BLaER1 treated with 17β-estradiol and CSF1 and Interleukin-3, amounts not matched to agents 10 nM and 100 nM (cell line): ENCODE measurements around the gene SCN2A.
A peak's percentile ranks its signal among the peaks of the same experiment; 100 is the strongest.

Source experiments
- H3K27ac ChIP-seq, 11 experiments: shearing (Covaris generic); formaldehyde crosslinking; 2 replicates each; pipeline ENCODE4 v1.8.1; 2022
- H3K27me3 ChIP-seq, 11 experiments: shearing (Covaris generic); formaldehyde crosslinking; 2 replicates each; pipeline ENCODE4 v1.8.1; 2022
- H3K36me3 ChIP-seq, 11 experiments: shearing (Covaris generic); formaldehyde crosslinking; 2 replicates each; pipeline ENCODE4 v1.8.1; 2022
- H3K4me1 ChIP-seq, 10 experiments: shearing (Covaris generic); formaldehyde crosslinking; 2 replicates each; pipeline ENCODE4 v1.8.1; 2022
- H3K4me2 ChIP-seq, 11 experiments: shearing (Covaris generic); formaldehyde crosslinking; 2 replicates each; pipeline ENCODE4 v1.8.1; 2022
- H3K4me3 ChIP-seq, 10 experiments: shearing (Covaris generic); formaldehyde crosslinking; 2 replicates each; pipeline ENCODE4 v1.8.1; 2022
- H3K9ac ChIP-seq, 11 experiments: shearing (Covaris generic); formaldehyde crosslinking; 2 replicates each; pipeline ENCODE4 v1.8.1; 2022
- H3K9me3 ChIP-seq, 11 experiments: shearing (Covaris generic); formaldehyde crosslinking; replicated peaks in 1 of 11; 2 replicates each; pipeline ENCODE4 v1.8.1; 2022
- H4K20me1 ChIP-seq, 11 experiments: shearing (Covaris generic); formaldehyde crosslinking; 2 replicates each; pipeline ENCODE4 v1.8.1; 2022
- Cebpa-rat ChIP-seq, 11 experiments: shearing (Covaris generic); IDR thresholded peaks; 2 replicates each; pipeline ENCODE4 v1.8.1; 2022

SCN2A gene

GRCh38 chr2:165277295-165277694, 38.1 kb downstream of the SCN2A start:
- H3K27ac ChIP-seq: no peak overlapping the region
- H3K9me3 ChIP-seq: no peaks in the 10 kb centered on the region
- peaks cover 0 to 13% (median 0%) of the 10 kb centered on the region in 10 experiments; a peak in 6 of 20 replicates for H3K4me1 ChIP-seq
- H3K4me3 ChIP-seq: no peak overlapping the region
- no peak overlapping the region for H3K9ac ChIP-seq
- H3K36me3 ChIP-seq: no peaks in the 10 kb centered on the region
- H4K20me1 ChIP-seq: no peaks in the 10 kb centered on the region
- no peaks in the 10 kb centered on the region for H3K27me3 ChIP-seq
- TF ChIP-seq Cebpa-rat (IDR thresholded peaks at IDR 0.05): no peak
- no peak overlapping the region; a peak in 1 of 22 replicates for H3K4me2 ChIP-seq

- H3K27me3 ChIP-seq: no peaks in the 10 kb centered on the region
- no peak overlapping the region for H3K4me3 ChIP-seq
- H3K4me2 ChIP-seq: no peak overlapping the region
- no peak for TF ChIP-seq Cebpa-rat (IDR thresholded peaks at IDR 0.05)
- no peaks in the 10 kb centered on the region for H4K20me1 ChIP-seq
- H3K9ac ChIP-seq: no peak overlapping the region
- peaks cover 0 to 16% (median 0%) of the 10 kb centered on the region in 10 experiments; a peak in 6 of 20 replicates for H3K4me1 ChIP-seq
- H3K27ac ChIP-seq: no peak overlapping the region
- no peaks in the 10 kb centered on the region for H3K9me3 ChIP-seq
- H3K36me3 ChIP-seq: no peaks in the 10 kb centered on the region
Measured at GRCh38 chr2:165277860-165278656, 38.8 kb downstream of the SCN2A start.

- Histone ChIP-seq H3K27ac (no peak overlapping the region), H3K27me3 (no peaks in the 10 kb centered on the region), H3K4me2 (no peak overlapping the region), H3K9ac (no peak overlapping the region), H3K36me3 (no peaks in the 10 kb centered on the region), H3K4me1 (peaks cover 0 to 16% (median 0%) of the 10 kb centered on the region in 10 experiments; a peak in 6 of 20 replicates), H3K9me3 (no peaks in the 10 kb centered on the region), H3K4me3 (no peak overlapping the region), H4K20me1 (no peaks in the 10 kb centered on the region)
- no peak for TF ChIP-seq Cebpa-rat (IDR thresholded peaks at IDR 0.05)
Measured at GRCh38 chr2:165280356-165280755, 41.1 kb downstream of the SCN2A start.

GRCh38 chr2:165281387-165281786, 42.2 kb downstream of the SCN2A start:
- H3K9me3 ChIP-seq: no peaks in the 10 kb centered on the region
- peak overlapping the region in 1 of 11 experiments; percentile 1; a peak in 2 of 22 replicates for H3K4me2 ChIP-seq
- no peak overlapping the region for H3K9ac ChIP-seq
- no peak for TF ChIP-seq Cebpa-rat (IDR thresholded peaks at IDR 0.05)
- peaks cover 0 to 16% (median 0%) of the 10 kb centered on the region in 10 experiments; a peak in 6 of 20 replicates for H3K4me1 ChIP-seq
- no peaks in the 10 kb centered on the region for H3K27me3 ChIP-seq
- no peak overlapping the region for H3K27ac ChIP-seq
- H4K20me1 ChIP-seq: no peaks in the 10 kb centered on the region
- no peaks in the 10 kb centered on the region for H3K36me3 ChIP-seq
- no peak overlapping the region for H3K4me3 ChIP-seq

GRCh38 chr2:165283342-165283741, 44.1 kb downstream of the SCN2A start:
- H3K4me2 ChIP-seq: no peak overlapping the region
- no peaks in the 10 kb centered on the region for H4K20me1 ChIP-seq
- no peak overlapping the region for H3K9ac ChIP-seq
- no peaks in the 10 kb centered on the region for H3K27me3 ChIP-seq
- no peak for TF ChIP-seq Cebpa-rat (IDR thresholded peaks at IDR 0.05)
- no peak overlapping the region for H3K27ac ChIP-seq
- no peaks in the 10 kb centered on the region for H3K36me3 ChIP-seq
- no peak overlapping the region for H3K4me3 ChIP-seq
- no peaks in the 10 kb centered on the region for H3K9me3 ChIP-seq
- peaks cover 0 to 16% (median 0%) of the 10 kb centered on the region in 10 experiments; a peak in 6 of 20 replicates for H3K4me1 ChIP-seq

- H4K20me1 ChIP-seq: no peaks in the 10 kb centered on the region
- H3K27me3 ChIP-seq: no peaks in the 10 kb centered on the region
- TF ChIP-seq Cebpa-rat (IDR thresholded peaks at IDR 0.05): no peak
- no peaks in the 10 kb centered on the region for H3K9me3 ChIP-seq
- no peak overlapping the region for H3K4me3 ChIP-seq
- no peak overlapping the region for H3K9ac ChIP-seq
- no peaks in the 10 kb centered on the region for H3K36me3 ChIP-seq
- H3K27ac ChIP-seq: no peak overlapping the region
- H3K4me2 ChIP-seq: no peak overlapping the region
- peaks cover 0 to 4% (median 0%) of the 10 kb centered on the region in 10 experiments; a peak in 1 of 20 replicates for H3K4me1 ChIP-seq
Measured at GRCh38 chr2:165287094-165287778, 48.0 kb downstream of the SCN2A start.

- no peak overlapping the region for H3K4me3 ChIP-seq
- no peak overlapping the region for H3K4me2 ChIP-seq
- H4K20me1 ChIP-seq: no peaks in the 10 kb centered on the region
- H3K9ac ChIP-seq: no peak overlapping the region
- no peak overlapping the region for H3K27ac ChIP-seq
- no peak for TF ChIP-seq Cebpa-rat (IDR thresholded peaks at IDR 0.05)
- no peaks in the 10 kb centered on the region for H3K4me1 ChIP-seq
- H3K36me3 ChIP-seq: no peaks in the 10 kb centered on the region
- no peaks in the 10 kb centered on the region for H3K9me3 ChIP-seq
- H3K27me3 ChIP-seq: no peaks in the 10 kb centered on the region
Measured at GRCh38 chr2:165289069-165289468, 49.9 kb downstream of the SCN2A start.

GRCh38 chr2:165293440-165294420, 54.5 kb downstream of the SCN2A start:
- Histone ChIP-seq H3K9ac (no peak overlapping the region), H3K9me3 (no peaks in the 10 kb centered on the region), H4K20me1 (no peaks in the 10 kb centered on the region), H3K4me1 (no peaks in the 10 kb centered on the region), H3K4me2 (no peak overlapping the region), H3K4me3 (no peak overlapping the region), H3K27ac (no peak overlapping the region), H3K36me3 (no peaks in the 10 kb centered on the region), H3K27me3 (no peaks in the 10 kb centered on the region)
- no peak for TF ChIP-seq Cebpa-rat (IDR thresholded peaks at IDR 0.05)

- H3K36me3 ChIP-seq: no peaks in the 10 kb centered on the region
- no peak for TF ChIP-seq Cebpa-rat (IDR thresholded peaks at IDR 0.05)
- no peak overlapping the region for H3K4me3 ChIP-seq
- H3K27ac ChIP-seq: no peak overlapping the region
- no peaks in the 10 kb centered on the region for H4K20me1 ChIP-seq
- no peaks in the 10 kb centered on the region for H3K4me1 ChIP-seq
- no peak overlapping the region for H3K9ac ChIP-seq
- no peaks in the 10 kb centered on the region for H3K27me3 ChIP-seq
- no peaks in the 10 kb centered on the region for H3K9me3 ChIP-seq
- no peak overlapping the region for H3K4me2 ChIP-seq
Measured at GRCh38 chr2:165294912-165295311, 55.7 kb downstream of the SCN2A start.
